Epithelial cell of proximal tubule (primary cell): ENCODE measurements around the gene RXFP4. TPM values are rescaled to one million over a fixed set of nuclear protein-coding genes. Genes with fewer than 3 reads are reported as not detected.

Source experiments
- DNase-seq: peaks from one replicate; pipeline ENCODE4 v3.0.0-alpha.2; 2011; ENCODE audit warnings: low read depth
- H3K4me3 ChIP-seq: 2 replicates; pipeline ENCODE4 v1.5.1; 2011; ENCODE audit warnings: low read depth, mild to moderate bottlenecking, low read length
- CTCF ChIP-seq: conservative IDR thresholded peaks from 2 replicates; pipeline ENCODE4 v1.5.1; 2012; ENCODE audit warnings: low read depth, mild to moderate bottlenecking, low read length
- total RNA-seq: library from RNA; depleted of rRNA; stranded (reverse); fragments of >200 nt; gene quantifications from 2 replicates; pipeline ENCODE4 v1.2.3, GENCODE V29; 2015

Gene RXFP4
- total RNA-seq, 1 donor from 2014 or later, result not detected

- no peak for TF ChIP-seq CTCF
Observed at GRCh38 chr1:155967341-155968050, 26.1 kb downstream of the RXFP4 start.

GRCh38 chr1:155968051-155968400 lies 26.6 kb downstream of the RXFP4 start:
- no peak overlapping the region for H3K4me3 ChIP-seq
- DNase-seq, result no peak
- no peak for TF ChIP-seq CTCF

More at GRCh38 chr1:155967341-155968050, 26.1 kb downstream of the RXFP4 start:
- no peak overlapping the region for H3K4me3 ChIP-seq
- DNase-seq, result no peak

- DNase-seq, result no peak
- TF ChIP-seq CTCF, result no peak
- no peak overlapping the region for H3K4me3 ChIP-seq
Observed at GRCh38 chr1:155968670-155969069, 27.2 kb downstream of the RXFP4 start.

GRCh38 chr1:155969377-155969791 lies 27.9 kb downstream of the RXFP4 start:
- H3K4me3 ChIP-seq, result no peak overlapping the region
- no peak for TF ChIP-seq CTCF
- no peak for DNase-seq

- TF ChIP-seq CTCF, result no peak
- DNase-seq, result no peak
- no peak overlapping the region for H3K4me3 ChIP-seq
Observed at GRCh38 chr1:155970531-155971167, 29.2 kb downstream of the RXFP4 start.

GRCh38 chr1:155971910-155972809 lies 30.7 kb downstream of the RXFP4 start:
- no peak overlapping the region for H3K4me3 ChIP-seq
- no peak for TF ChIP-seq CTCF
- DNase-seq, result no peak
